Adrenal gland (tissue), 12 donors: ENCODE results near the gene TRIM63. TPM values are rescaled to one million over a fixed set of nuclear protein-coding genes. Genes with fewer than 3 reads are reported as not detected.

Source experiments
- DNase-seq, 7 donors: peaks; one replicate each; pipeline ENCODE4 v3.0.0-alpha.2; 2019 to 2020
- H3K27ac ChIP-seq, 5 donors: fragments of 200-600 bp; sonication (generic) in 4 of 5; 1 replicate in 3 of 5; 2 replicates in 2 of 5; pipeline versions ENCODE4 v1.5.1 to v1.8.0; 2016 to 2020; ENCODE audit warnings: mild to moderate bottlenecking in 1 of 5
- H3K27me3 ChIP-seq: fragments of 200-600 bp; 2 replicates; pipeline ENCODE4 v1.8.0; 2021
- H3K36me3 ChIP-seq, 2 donors: fragments of 200-600 bp; replicated peaks in 1 of 2; 1 replicate in 1 of 2; 2 replicates in 1 of 2; pipeline versions ENCODE4 v1.5.1 to v1.8.0; 2018 to 2022
- H3K4me1 ChIP-seq, 2 donors: fragments of 200-600 bp; replicated peaks in 1 of 2; 1 replicate in 1 of 2; 2 replicates in 1 of 2; pipeline versions ENCODE4 v1.5.1 to v1.8.0; 2018 to 2021
- H3K4me3 ChIP-seq, 4 donors: fragments of 200-600 bp; sonication (generic) in 3 of 4; one replicate each; pipeline ENCODE4 v1.5.1; 2016 to 2018
- H3K9me3 ChIP-seq, 3 donors: fragments of 200-600 bp; sonication (generic) in 1 of 3; replicated peaks in 1 of 3; 1 replicate in 2 of 3; 2 replicates in 1 of 3; pipeline versions ENCODE4 v1.5.1 to v1.8.0; 2016 to 2021
- POLR2A ChIP-seq, 2 donors: fragments of 450-650 bp; IDR thresholded peaks; one replicate each; pipeline ENCODE4 v1.6.1; 2017; ENCODE audit warnings: antibody characterized with exemption in 2 of 2, mild to moderate bottlenecking in 2 of 2, moderate library complexity in 1 of 2
- WGBS, 4 donors: extraction: QIAGEN DNeasy Blood & Tissue Kit in 2 of 4; methylation state at CpG; one replicate each; pipeline versions ENCODE4 v1.1.5 to v1.1.7; 2013 to 2017; 5-methylcytosine and 5-hydroxymethylcytosine counted together
- intact Hi-C, 2 donors: fragments of 100-400 bp; cut with DNase I; formaldehyde crosslinking; loops; one replicate each; pipeline versions ENCODE4 v1.14.1 to v1.15.0; 2022 to 2023
- polyA plus RNA-seq, 3 donors: library from polyadenylated mRNA; stranded (reverse); fragments of 200-250 nt in 2 of 3; fragments of 350-450 nt in 1 of 3; fragmentation: Illumina TruSeq in 1 of 3; extraction: RNeasy Lipid Tissue Mini Kit (QIAGEN cat#74804) in 1 of 3; gene quantifications; one replicate each; pipeline ENCODE4 v1.2.3, GENCODE V29; 2013 to 2014
- total RNA-seq, 9 donors: library from RNA; depleted of rRNA in 4 of 9; stranded (reverse); fragments of >200 nt in 4 of 9; fragments of 120-200 nt in 1 of 9; fragmentation: NEBNext Ultra II Directional in 1 of 9; extraction: Animal tissue kit (Norgen Biotek cat#: 25700) in 1 of 9; gene quantifications; one replicate each; pipeline versions ENCODE4 v1.1.0 to v1.2.4, GENCODE V29; 2013 to 2023
- TF ChIP-seq, protein P1 (sequence below), 6 experiments: fragments of 450-650 bp in 4 of 6; fragments of 200-600 bp in 2 of 6; sonication (generic) in 1 of 6; IDR thresholded peaks; 1 replicate in 5 of 6; 2 replicates in 1 of 6; pipeline versions ENCODE4 v1.5.1 to v1.8.0; 2016 to 2021; ENCODE audit warnings: antibody characterized with exemption in 6 of 6, mild to moderate bottlenecking in 2 of 6, moderate library complexity in 1 of 6
- donor health status: healthy with polysubstance abuse.
- donor health status: Bipolar disorder and iron deficiency.
- donor health status: DM: yes; HTN: yes; CAD: no.
- donor health status: DM: no; HTN: no; CAD: no.
- donor health status: DM: no; HTN: no; CAD: no.
- donor health status: DM: yes; HTN: yes; CAD: no.

The TRIM63 gene
- total and polyA plus RNA-seq, 12 donors = 0.06 to 4.6 (median 0.18) TPM; not detected in 7

DNA sequence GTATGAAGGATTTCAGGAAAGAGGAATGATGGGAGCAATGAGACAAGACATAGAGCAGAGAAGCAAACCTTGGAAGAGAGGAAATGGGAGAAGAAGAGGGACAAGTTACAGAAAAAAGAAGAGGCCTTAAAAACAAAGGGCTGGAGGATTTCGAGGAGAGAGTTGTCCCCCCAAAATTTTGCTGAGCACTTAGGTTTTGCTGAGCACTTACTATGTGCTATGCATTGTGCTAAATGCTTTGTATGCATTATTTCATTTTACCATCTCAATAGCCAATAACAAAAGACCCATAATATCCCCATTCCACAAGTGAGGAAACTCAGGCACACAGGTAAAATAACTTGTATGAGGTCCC lies 2.5 kb upstream of the TRIM63 start:
- Histone ChIP-seq H3K27ac (no peak overlapping the region), H3K4me3 (no peak overlapping the region), H3K4me1 (no peaks in the 10 kb centered on the region), H3K27me3 (peaks cover 32% of the 10 kb centered on the region), H3K9me3 (no peaks in the 10 kb centered on the region), H3K36me3 (no peaks in the 10 kb centered on the region)
- no peak for DNase-seq
- 67 to 88% (median 77%) methylated on average over 1 of the region's 1 CpG for WGBS, 4 donors
- intact Hi-C loops = no loop called here
- TF ChIP-seq, protein P1, sequence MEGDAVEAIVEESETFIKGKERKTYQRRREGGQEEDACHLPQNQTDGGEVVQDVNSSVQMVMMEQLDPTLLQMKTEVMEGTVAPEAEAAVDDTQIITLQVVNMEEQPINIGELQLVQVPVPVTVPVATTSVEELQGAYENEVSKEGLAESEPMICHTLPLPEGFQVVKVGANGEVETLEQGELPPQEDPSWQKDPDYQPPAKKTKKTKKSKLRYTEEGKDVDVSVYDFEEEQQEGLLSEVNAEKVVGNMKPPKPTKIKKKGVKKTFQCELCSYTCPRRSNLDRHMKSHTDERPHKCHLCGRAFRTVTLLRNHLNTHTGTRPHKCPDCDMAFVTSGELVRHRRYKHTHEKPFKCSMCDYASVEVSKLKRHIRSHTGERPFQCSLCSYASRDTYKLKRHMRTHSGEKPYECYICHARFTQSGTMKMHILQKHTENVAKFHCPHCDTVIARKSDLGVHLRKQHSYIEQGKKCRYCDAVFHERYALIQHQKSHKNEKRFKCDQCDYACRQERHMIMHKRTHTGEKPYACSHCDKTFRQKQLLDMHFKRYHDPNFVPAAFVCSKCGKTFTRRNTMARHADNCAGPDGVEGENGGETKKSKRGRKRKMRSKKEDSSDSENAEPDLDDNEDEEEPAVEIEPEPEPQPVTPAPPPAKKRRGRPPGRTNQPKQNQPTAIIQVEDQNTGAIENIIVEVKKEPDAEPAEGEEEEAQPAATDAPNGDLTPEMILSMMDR (IDR thresholded peaks at IDR 0.05) = no peak
- no peak for TF ChIP-seq POLR2A (IDR thresholded peaks at IDR 0.05)

DNA sequence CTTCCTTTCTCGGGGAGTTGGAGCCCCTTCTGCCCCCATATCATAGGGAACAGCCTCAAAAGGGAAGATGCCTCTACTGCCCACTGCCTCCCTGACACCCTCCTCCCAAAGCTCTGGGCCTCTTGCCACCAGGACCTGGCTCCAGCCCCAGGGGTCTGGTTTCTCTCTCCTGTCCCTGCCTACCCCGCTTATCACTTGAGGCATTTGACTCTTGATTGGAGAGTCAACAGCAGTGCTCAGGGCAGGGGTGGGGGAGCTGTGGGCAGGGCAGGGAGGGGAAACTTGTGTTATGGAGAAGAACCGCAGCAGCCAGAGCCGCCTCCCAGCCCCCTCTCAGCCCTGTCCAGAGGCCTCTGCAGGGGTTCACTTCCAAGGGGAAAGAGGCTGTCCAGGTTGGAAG lies 573 bp downstream of the TRIM63 start:
- Histone ChIP-seq H3K36me3 (no peaks in the 10 kb centered on the region), H3K27me3 (peaks cover 19% of the 10 kb centered on the region), H3K4me1 (no peaks in the 10 kb centered on the region), H3K9me3 (no peaks in the 10 kb centered on the region), H3K4me3 (no peak overlapping the region), H3K27ac (no peak overlapping the region)
- TF ChIP-seq POLR2A (IDR thresholded peaks at IDR 0.05) = no peak
- TF ChIP-seq, protein P1 (IDR thresholded peaks at IDR 0.05) = no peak
- intact Hi-C loops = no loop called here
- WGBS, 4 donors = 73 to 86% (median 81%) methylated on average over 2 to 4 of the region's 4 CpGs
- no peak for DNase-seq

DNA sequence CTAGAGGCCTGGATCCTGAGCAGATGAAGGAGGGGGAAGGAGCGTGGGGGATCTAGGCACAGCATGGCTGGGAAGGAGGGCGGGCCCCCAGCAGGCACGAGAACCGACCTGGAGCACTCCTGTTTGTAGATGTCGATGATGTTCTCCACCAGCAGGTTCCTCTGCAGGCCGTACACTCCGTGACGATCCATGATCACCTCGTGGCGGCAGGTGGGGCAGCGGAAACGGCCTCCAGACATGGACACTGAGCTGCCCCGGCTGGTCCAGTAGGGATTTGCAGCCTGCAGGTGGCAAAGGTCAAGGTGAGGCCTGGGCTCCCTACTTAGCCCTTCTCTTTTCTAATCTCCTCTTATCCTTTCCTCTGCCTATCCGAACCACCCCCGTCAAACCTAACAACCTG lies 1.3 kb downstream of the TRIM63 start:
- H3K9me3 ChIP-seq = no peaks in the 10 kb centered on the region
- intact Hi-C loops = no loop called here
- no peaks in the 10 kb centered on the region for H3K4me1 ChIP-seq
- no peak for DNase-seq
- H3K27me3 ChIP-seq = peaks cover 13% of the 10 kb centered on the region
- H3K27ac ChIP-seq = no peak overlapping the region
- no peaks in the 10 kb centered on the region for H3K36me3 ChIP-seq
- 84 to 95% (median 89%) methylated on average over 13 to 15 of the region's 15 CpGs for WGBS, 4 donors
- TF ChIP-seq POLR2A (IDR thresholded peaks at IDR 0.05) = no peak
- TF ChIP-seq, protein P1 (IDR thresholded peaks at IDR 0.05) = no peak
- no peak overlapping the region for H3K4me3 ChIP-seq

DNA sequence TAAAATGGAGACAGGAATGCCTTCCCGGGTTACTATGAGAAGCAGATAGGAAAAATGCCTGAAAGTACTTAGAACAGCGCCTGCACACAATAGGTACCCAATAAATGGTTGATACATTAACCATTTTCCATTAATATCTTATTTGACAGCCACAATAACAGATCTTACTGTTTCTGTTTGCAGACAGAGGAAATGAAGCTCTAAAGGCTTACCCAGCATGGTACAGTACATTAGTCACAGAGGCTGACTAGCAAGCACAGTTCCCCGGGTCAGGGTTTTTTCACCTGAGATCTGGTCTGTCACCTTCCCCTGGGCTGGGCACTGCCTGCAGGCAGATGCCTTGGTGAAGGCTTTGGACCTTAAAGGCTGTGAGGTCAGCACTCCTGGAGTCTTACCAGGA lies 2.9 kb downstream of the TRIM63 start:
- H3K4me1 ChIP-seq = no peaks in the 10 kb centered on the region
- no peak overlapping the region for H3K4me3 ChIP-seq
- H3K36me3 ChIP-seq = no peaks in the 10 kb centered on the region
- H3K27ac ChIP-seq = no peak overlapping the region
- WGBS, 4 donors = 63 to 84% (median 79%) methylated on average over 3 of the region's 3 CpGs
- H3K27me3 ChIP-seq = peaks cover 9% of the 10 kb centered on the region
- no peak for DNase-seq
- H3K9me3 ChIP-seq = no peaks in the 10 kb centered on the region
- TF ChIP-seq POLR2A (IDR thresholded peaks at IDR 0.05) = no peak
- TF ChIP-seq, protein P1 (IDR thresholded peaks at IDR 0.05) = no peak
- intact Hi-C loops = no loop called here
